ENCODE data around the gene SLC8B1.

DNA sequence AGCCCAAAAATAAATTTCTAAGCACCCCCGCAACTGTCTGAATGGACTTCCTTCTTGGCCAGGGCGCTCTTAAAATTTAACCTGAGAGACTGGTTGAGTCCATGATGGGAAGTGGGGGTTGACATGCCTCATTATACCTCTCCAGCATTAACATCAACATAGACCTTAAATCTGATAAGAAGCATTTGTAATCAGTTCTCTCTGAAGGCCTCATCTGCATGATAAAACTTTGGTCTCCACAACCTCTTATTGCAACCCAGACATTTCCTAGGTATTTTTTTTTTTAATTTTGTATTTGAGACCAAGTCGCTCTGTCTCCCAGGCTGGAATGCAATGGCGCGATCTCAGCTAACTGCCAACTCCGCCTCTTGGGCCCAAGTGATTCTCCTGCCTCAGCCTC, 10.4 kb upstream of the SLC8B1 start:
- TF ChIP-seq, protein P1, sequence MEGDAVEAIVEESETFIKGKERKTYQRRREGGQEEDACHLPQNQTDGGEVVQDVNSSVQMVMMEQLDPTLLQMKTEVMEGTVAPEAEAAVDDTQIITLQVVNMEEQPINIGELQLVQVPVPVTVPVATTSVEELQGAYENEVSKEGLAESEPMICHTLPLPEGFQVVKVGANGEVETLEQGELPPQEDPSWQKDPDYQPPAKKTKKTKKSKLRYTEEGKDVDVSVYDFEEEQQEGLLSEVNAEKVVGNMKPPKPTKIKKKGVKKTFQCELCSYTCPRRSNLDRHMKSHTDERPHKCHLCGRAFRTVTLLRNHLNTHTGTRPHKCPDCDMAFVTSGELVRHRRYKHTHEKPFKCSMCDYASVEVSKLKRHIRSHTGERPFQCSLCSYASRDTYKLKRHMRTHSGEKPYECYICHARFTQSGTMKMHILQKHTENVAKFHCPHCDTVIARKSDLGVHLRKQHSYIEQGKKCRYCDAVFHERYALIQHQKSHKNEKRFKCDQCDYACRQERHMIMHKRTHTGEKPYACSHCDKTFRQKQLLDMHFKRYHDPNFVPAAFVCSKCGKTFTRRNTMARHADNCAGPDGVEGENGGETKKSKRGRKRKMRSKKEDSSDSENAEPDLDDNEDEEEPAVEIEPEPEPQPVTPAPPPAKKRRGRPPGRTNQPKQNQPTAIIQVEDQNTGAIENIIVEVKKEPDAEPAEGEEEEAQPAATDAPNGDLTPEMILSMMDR (IDR thresholded peaks at IDR 0.05), result no peak
- TF ChIP-seq ZFX (IDR thresholded peaks at IDR 0.05; ENCODE audit: borderline replicate concordance), result no peak
